Neuron (in vitro differentiated cells): ENCODE results near the gene PCDHB8.
"Not testable (repeated sequence)": the region's sequence is repeated elsewhere in the genome, so short reads cannot be mapped to it uniquely, and the experiment has no call there.

ENCODE experiments used
- H2AFZ ChIP-seq: one replicate; pipeline ENCODE4 v1.6.1; 2013; ENCODE audit warnings: low read depth, mild to moderate bottlenecking, inconsistent platforms, low read length, moderate library complexity
- H3K27me3 ChIP-seq: one replicate; pipeline ENCODE4 v1.6.1; 2013; ENCODE audit warnings: low read length; ENCODE audit not compliant: insufficient read depth
- H3K36me3 ChIP-seq: one replicate; pipeline ENCODE4 v1.6.1; 2013; ENCODE audit warnings: low read length; ENCODE audit not compliant: insufficient read depth
- H3K4me1 ChIP-seq: one replicate; pipeline ENCODE4 v1.6.1; 2013; ENCODE audit warnings: low read length; ENCODE audit not compliant: insufficient read depth
- H3K4me3 ChIP-seq: 2 replicates; pipeline ENCODE4 v1.5.1; 2013; ENCODE audit warnings: mild to moderate bottlenecking, low read length, moderate library complexity
- H3K9me3 ChIP-seq: one replicate; pipeline ENCODE4 v1.6.1; 2013; ENCODE audit warnings: low read length

PCDHB8 gene

GRCh38 chr5:141177577-141178191 lies at the start of gene PCDHB8:
Gene PCDHB8 (plus strand): TSS chr5:141177790. CDS start chr5:141178035, 245 bp downstream.
- H3K9me3 ChIP-seq = peaks cover 14% of the 10 kb centered on the region
- H3K36me3 ChIP-seq, H2AFZ ChIP-seq, H3K4me1 ChIP-seq, H3K4me3 ChIP-seq, H3K27me3 ChIP-seq: not testable (repeated sequence)

- Histone ChIP-seq H3K4me3 (peak within 1 kb of the TSS; percentile 40), H3K27me3 (no peaks in the 10 kb centered on the region), H2AFZ (no peak within 1 kb of the TSS), H3K4me1 (no peaks in the 10 kb centered on the region), H3K9me3 (peaks cover 14% of the 10 kb centered on the region), H3K36me3 (peaks cover 3% of the 10 kb centered on the region)
Observed at GRCh38 chr5:141135030-141135717, 42.4 kb upstream of the PCDHB8 start, which contains the start of gene PCDHB5. Gene PCDHB5 (plus strand): TSS chr5:141135206. CDS start chr5:141135435, 229 bp downstream.

- no peaks in the 10 kb centered on the region for H3K4me1 ChIP-seq
- no peaks in the 10 kb centered on the region for H3K27me3 ChIP-seq
- no peak overlapping the region for H2AFZ ChIP-seq
- peak overlapping the region; percentile 40 for H3K4me3 ChIP-seq
- peaks cover 3% of the 10 kb centered on the region for H3K36me3 ChIP-seq
- peaks cover 14% of the 10 kb centered on the region for H3K9me3 ChIP-seq
Observed at GRCh38 chr5:141135718-141136266, 41.8 kb upstream of the PCDHB8 start.

- peaks cover 14% of the 10 kb centered on the region for H3K9me3 ChIP-seq
- H3K36me3 ChIP-seq, H3K27me3 ChIP-seq, H3K4me3 ChIP-seq, H3K4me1 ChIP-seq, H2AFZ ChIP-seq: not testable (repeated sequence)
Observed at GRCh38 chr5:141137346-141137745, 40.2 kb upstream of the PCDHB8 start.

GRCh38 chr5:141149812-141150211 lies 27.8 kb upstream of the PCDHB8 start, which contains the start of gene PCDHB6:
Gene PCDHB6 (plus strand): TSS chr5:141150057. CDS start chr5:141150258, 201 bp downstream.
- Histone ChIP-seq H3K4me3 (no peak within 1 kb of the TSS), H3K36me3 (no peaks in the 10 kb centered on the region), H3K9me3 (peaks cover 14% of the 10 kb centered on the region), H3K4me1 (no peaks in the 10 kb centered on the region), H2AFZ (no peak within 1 kb of the TSS), H3K27me3 (no peaks in the 10 kb centered on the region)

- H2AFZ ChIP-seq = no peak overlapping the region
Observed at GRCh38 chr5:141150224-141150992, 27.2 kb upstream of the PCDHB8 start.

GRCh38 chr5:141150993-141151325 lies 26.6 kb upstream of the PCDHB8 start:
- Histone ChIP-seq H3K36me3 (no peaks in the 10 kb centered on the region), H3K4me3 (no peak overlapping the region), H2AFZ (no peak overlapping the region), H3K27me3 (no peaks in the 10 kb centered on the region), H3K9me3 (peaks cover 14% of the 10 kb centered on the region), H3K4me1 (no peaks in the 10 kb centered on the region)

More at GRCh38 chr5:141150224-141150992, 27.2 kb upstream of the PCDHB8 start:
- Histone ChIP-seq H3K4me1 (no peaks in the 10 kb centered on the region), H3K36me3 (no peaks in the 10 kb centered on the region), H3K9me3 (peaks cover 14% of the 10 kb centered on the region), H3K4me3 (no peak overlapping the region), H3K27me3 (no peaks in the 10 kb centered on the region)

- H3K36me3 ChIP-seq, H3K4me1 ChIP-seq, H3K27me3 ChIP-seq, H3K4me3 ChIP-seq, H2AFZ ChIP-seq: not testable (repeated sequence)
- H3K9me3 ChIP-seq = peaks cover 19% of the 10 kb centered on the region
Observed at GRCh38 chr5:141151632-141152031, 26.0 kb upstream of the PCDHB8 start.

- not testable (repeated sequence) for H3K36me3 ChIP-seq, H3K4me1 ChIP-seq, H3K27me3 ChIP-seq, H3K4me3 ChIP-seq, H2AFZ ChIP-seq
- peaks cover 21% of the 10 kb centered on the region for H3K9me3 ChIP-seq
Observed at GRCh38 chr5:141152096-141152495, 25.5 kb upstream of the PCDHB8 start.

GRCh38 chr5:141155540-141156374 lies 21.8 kb upstream of the PCDHB8 start:
- no peak overlapping the region for H2AFZ ChIP-seq
- no peak overlapping the region for H3K4me3 ChIP-seq
- peaks cover 14% of the 10 kb centered on the region for H3K9me3 ChIP-seq
- H3K27me3 ChIP-seq = no peaks in the 10 kb centered on the region
- no peaks in the 10 kb centered on the region for H3K36me3 ChIP-seq
- no peaks in the 10 kb centered on the region for H3K4me1 ChIP-seq

GRCh38 chr5:141157356-141157755 lies 20.2 kb upstream of the PCDHB8 start:
- not testable (repeated sequence) for H3K27me3 ChIP-seq, H3K4me3 ChIP-seq

GRCh38 chr5:141157901-141158300 lies 19.7 kb upstream of the PCDHB8 start:
- not testable (repeated sequence) for H3K4me1 ChIP-seq, H3K27me3 ChIP-seq, H2AFZ ChIP-seq, H3K4me3 ChIP-seq, H3K9me3 ChIP-seq, H3K36me3 ChIP-seq

More at GRCh38 chr5:141157356-141157755, 20.2 kb upstream of the PCDHB8 start:
- H3K4me1 ChIP-seq, H3K36me3 ChIP-seq, H3K9me3 ChIP-seq, H2AFZ ChIP-seq: not testable (repeated sequence)
